ENCODE measurements around the gene LMAN1L.
"Not testable (repeated sequence)": the region's sequence is repeated elsewhere in the genome, so short reads cannot be mapped to it uniquely, and the experiment has no call there.

The LMAN1L gene

DNA sequence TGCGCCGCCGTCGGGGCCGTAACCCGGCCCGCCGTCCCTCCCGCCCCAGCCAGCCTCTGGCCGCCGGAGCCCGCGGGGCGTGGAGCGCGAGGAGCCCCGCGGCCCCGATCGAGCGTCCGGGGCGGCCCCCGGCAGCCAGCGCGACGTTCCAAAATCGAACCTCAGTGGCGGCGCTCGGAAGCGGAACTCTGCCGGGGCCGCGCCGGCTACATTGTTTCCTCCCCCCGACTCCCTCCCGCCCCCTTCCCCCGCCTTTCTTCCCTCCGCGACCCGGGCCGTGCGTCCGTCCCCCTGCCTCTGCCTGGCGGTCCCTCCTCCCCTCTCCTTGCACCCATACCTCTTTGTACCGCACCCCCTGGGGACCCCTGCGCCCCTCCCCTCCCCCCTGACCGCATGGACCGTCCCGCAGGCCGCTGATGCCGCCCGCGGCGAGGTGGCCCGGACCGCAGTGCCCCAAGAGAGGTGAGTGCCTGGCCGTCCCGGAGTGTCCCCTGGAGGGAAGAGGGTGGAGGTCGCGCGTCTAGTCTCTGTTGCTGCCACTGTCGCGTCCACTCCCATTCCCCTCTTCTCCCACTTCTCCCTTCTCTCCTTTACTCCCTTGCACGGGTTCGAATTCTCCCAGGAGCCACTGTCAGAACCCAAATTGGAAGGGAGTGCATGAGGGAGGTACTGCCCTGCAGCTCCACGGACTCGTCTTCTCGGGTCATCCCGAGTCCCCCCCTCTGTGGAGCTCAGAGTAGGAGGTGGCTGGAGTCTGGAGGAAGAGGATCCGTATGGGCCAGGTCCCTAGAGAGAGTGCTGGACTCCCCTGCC is 30.2 kb upstream of the LMAN1L start:
- peak; percentile 59 for DNase-seq

DNA sequence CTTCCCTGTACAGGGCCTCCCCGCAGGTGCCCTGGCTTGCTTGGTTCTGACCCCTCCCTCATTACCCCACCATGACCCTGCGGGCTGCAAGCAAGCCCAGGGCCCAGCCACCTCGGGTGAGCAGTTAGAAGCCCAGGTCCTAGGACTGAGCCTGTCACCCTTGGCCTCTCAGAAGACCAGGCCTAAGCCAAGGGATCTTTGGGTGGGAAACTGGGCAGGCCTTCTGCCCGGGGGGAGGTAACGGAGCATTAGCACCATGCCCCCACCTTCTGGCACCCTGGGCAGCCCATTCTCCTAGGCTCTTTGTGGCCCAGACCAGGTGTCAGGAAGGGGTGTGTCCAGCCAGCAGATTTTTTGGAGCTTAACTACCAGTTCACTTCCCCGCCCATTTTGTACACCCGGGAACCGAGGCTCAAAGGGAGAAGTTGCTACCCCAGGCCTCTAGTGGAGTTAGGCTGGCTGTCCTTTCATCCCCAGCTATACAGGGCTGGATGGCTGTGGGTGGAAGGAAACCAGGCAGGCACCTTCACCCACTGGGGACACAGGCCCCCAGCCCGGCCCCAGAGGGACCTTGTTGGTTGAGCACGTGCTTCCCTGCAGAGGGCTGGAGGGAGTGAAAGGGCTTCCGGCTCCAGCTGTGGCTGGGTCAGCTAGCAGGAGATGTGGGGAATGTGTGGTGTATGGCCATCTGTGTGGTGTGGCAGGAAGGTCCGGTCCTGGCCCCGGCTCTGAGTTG is 29.4 kb upstream of the LMAN1L start:
- DNase-seq = no peak

DNA sequence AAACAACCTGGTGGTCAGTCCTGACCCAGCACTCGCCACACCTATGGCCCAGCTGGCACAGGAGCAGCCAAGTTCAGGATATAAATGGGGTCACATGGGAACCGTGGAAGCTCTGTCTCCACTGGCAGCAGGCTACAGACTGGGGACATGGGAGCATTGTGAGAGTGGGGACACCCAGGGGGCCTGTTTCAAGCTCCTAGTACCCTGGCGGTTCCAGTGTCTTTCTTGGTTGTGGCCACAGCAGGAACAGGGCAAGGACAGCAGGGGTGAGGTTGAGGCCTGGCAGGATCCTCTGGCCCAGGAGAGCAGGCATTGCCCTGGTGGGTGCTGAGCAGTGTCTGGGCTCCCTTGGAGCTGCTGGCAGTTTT is 28.8 kb upstream of the LMAN1L start:
- no peak for DNase-seq

DNA sequence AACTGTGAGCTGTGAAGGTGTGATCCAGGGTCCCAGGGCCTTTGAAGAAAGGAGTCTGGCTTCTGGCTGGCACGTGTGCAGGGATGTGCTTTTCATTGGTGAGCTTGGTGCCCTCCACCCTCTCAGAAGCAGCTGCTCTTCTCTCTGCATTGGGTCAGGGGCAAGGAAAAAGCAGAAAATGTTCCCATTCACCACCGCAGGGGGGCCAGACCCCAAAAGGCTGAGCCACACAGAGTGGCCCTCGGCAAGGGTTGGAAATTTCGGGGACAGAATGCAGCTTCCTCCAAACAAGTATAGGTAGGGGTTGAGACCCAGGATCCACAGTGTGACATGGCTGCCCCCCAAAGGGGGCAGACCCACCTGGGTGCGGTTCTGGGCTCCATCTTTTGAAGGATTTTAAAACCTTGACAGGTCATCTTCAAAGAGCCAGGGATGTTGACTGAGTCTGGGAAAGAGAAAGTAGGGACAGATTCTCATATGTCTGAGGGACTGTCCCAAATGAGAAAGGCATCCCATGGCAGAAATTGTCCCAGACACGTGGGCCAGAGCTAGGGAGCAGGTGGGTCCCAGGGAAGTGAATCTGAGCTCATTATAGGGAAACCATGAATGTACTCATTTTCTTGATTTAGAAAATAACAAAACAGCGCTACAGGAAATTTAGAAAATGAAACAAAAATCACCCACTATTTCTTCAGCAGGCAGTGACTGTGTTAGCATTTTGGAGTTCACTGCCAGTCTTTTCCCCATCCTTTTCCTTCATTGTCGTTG is 28.0 kb upstream of the LMAN1L start:
- DNase-seq = no peak

DNA sequence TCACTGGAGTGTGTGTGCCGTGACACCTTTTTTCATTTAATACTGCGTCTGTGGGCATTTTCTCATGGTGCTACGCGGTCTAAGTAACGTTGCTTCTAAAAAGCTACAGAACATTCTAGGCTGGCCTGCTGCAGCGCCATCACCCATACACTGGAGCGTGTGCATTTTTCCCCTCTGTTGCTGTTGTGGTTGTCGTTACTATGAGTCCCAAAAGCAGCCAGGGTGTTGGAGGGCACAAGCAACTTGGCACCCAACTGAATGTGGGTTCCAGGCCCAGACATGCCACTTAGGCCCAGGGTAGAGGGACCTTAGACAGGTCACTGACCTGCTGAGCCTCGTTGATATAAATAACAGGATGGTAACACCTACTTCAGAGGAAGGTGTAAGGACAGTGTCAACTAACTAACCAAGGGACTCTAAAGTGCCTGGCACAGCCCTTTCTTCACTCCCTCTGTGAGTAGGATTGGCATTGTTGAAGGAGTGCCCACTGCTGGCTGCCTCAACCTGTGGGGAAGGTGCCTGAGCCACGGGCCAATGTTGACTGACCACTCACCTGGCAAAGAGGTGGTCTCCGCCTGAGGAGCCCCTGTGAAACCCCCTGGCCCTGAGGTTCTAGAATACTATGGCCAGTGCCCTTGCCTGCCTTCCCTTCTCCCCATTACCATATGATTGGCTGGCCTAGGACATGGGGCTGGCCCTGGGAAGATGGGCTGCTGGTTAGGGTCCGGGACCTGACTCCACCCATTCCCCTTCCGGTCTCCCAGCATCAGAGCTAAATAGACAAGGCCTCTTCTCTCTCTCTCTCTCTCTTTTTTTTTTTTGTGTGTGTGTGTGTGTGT is 27.2 kb upstream of the LMAN1L start:
- no peak for DNase-seq

DNA sequence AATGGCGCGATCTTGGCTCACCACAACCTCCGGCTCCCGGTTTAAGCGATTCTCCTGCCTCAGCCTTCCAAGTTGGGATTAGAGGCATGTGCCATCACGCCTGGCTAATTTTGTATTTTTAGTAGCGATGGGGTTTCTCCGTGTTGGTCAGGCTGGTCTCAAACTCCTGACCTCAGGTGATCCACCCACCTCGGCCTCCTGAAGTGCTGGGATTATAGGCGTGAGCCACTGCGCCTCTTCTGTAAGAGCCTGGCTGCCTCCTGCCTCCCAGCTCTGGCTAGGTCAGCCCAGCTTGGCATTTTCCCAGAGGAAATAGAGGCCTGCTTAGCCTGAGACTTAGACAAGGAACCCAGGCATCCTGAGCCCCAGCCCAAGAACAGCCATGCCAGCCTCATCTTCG is 26.6 kb upstream of the LMAN1L start:
- DNase-seq = not testable (repeated sequence)

DNA sequence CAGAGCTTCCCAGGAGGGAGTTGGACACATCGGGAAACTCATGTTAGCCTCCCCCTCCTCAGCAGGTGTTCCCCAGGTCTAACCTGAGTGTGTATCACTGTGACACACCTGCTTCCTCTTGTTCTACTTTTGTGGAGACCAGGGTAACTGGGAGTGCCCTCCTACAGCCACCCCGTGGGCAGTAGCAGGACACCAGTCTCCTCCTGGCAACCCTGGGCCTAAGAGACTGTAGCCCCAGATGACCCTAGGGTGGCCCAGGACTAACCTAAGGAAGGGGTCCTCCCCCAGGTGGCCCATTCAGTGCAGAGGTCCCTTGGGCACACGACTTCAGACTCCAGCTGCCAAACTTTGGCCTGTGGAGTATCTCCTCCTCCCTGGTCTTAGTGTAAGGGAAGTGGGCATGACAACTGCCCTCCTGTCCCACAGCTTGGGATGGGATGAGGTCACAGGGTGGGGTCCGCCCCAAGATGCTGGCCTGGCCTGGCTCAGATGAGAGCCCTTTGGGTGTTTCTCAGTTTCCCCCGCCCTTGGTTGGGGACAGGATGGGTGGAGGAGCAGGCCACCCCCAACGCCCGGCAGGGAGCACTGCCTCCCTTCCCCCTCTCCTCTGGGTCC is 26.0 kb upstream of the LMAN1L start:
- DNase-seq = no peak

DNA sequence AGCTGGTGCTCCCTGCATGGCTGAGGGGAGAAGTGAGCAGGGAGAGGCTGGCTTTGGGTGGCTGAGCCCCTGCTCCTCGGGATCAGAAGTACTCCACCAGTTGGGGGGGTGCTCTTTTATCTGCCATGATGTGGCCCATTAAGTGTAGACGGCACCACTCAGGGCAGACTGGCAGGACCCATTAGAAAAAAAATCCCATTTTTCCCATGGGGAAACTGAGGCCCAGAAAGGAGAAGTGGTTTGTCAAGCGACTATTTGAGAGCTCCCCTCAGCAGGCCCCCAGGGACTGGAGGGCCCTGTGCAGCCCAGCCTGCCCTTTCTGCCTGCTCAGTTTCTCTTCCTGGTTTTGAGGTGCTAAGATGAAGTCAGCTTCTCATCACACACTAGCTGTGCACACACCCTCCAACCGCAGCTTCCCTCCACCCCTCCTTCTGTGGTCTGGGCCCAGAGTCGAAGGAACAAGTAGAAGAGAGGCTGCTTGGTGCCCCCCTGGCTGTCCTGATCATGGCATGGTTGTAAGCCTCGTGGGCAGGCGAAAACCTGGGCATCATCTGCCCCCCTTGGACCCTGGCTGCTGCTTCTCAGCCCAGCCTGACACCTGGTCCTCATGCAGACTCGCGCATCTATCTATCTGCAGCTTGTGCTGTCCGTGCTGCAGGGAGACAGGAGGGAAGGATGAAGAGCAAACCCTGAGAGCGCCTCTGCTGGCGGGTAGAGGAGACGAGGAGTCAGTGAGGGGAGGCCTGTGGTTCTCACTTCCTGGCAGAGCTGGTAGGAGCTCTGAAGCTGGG is 25.2 kb upstream of the LMAN1L start:
- DNase-seq = peak; percentile 93

DNA sequence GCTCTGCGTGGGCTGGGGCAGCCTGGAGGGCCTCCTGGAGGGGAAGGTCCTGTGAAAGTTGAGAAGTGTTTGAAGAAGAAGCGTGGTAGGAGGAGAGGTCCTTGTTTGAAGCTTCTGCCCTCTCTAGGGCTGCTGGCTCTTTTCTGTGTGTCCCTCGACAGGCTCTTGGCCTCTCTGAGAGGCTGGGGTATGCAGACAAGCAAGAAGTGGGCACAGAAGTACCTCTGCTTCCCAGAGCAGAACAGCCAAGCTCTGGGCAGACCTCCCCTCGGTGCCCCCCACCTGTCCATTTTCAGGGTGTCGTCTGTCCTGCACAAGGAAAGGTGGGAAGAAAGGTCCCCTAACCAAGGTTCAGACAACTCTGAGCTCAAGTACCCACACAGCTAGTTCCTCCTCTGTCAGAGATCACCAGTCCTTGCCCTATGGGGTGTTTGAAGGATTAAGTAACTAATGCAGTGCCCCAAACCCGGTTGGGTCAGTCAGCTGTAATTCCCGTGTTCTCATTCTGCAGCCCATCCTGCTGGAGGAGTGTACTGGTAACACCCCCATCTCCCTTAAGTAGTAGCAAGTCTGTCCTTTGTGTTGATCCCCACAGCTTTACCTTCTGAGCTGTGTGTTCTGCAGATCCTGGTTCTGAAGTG is 24.5 kb upstream of the LMAN1L start:
- no peak for DNase-seq

DNA sequence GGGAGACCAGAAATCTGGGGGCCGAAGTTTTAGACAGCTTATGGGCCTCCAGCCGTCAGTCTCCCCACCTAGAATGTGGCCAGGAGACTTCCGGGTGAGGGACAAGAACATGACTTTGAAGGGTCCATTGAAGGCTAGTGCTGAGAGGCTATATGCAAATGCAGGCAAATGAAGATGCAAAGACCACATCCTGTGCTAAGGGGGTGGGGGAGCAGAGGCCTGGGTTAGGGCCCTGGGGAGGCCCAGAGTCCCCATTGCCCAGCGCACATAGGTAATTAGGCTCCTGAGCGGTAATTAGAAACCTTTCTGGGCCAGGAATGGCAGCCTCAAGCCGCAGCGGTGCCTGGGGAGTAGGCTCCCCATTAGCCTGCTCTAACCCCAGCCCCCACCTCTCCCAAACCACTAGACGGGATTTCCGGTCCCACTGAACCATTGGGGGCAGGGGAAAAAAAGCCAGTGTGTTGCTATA is 23.9 kb upstream of the LMAN1L start:
- no peak for DNase-seq

DNA sequence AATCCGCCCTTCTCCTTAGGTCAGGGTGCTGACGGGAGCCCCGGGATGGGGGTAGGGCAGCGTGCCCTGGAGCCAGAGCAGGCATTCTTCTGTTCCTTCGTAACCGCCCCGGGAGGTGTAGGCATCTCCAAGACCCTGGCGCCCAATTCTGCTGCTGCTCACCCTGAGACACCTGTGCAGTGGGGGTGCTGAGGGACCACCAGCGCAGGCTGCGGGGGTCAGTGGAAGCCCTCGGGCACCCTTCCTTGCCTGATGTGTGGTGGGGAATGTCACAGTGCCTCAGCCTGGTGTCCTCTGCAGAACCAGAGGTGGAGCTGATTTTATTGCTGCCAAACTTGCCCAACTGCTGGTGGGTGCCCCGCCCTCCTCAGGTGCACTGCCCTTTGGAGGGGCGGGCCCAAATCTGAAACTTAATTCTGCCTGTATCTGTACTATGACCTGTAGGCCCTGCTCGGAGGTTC is 23.4 kb upstream of the LMAN1L start:
- no peak for DNase-seq

DNA sequence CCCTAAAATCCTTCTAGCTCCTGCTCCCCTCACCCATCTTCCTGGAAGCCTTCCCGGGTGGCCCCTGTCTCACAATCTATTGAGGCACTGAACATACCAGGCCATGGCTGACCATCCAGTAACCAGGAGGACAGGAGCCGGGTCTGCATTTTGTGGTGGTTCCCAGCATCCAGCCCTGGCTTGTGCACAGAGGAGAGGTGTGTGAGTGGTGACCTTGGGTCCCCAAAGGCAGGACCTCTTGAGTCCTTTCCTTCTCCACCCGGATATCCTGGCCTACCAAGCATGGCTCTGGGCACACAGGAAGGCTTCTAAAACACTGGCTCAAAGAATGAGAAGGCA is 22.9 kb upstream of the LMAN1L start:
- no peak for DNase-seq

DNA sequence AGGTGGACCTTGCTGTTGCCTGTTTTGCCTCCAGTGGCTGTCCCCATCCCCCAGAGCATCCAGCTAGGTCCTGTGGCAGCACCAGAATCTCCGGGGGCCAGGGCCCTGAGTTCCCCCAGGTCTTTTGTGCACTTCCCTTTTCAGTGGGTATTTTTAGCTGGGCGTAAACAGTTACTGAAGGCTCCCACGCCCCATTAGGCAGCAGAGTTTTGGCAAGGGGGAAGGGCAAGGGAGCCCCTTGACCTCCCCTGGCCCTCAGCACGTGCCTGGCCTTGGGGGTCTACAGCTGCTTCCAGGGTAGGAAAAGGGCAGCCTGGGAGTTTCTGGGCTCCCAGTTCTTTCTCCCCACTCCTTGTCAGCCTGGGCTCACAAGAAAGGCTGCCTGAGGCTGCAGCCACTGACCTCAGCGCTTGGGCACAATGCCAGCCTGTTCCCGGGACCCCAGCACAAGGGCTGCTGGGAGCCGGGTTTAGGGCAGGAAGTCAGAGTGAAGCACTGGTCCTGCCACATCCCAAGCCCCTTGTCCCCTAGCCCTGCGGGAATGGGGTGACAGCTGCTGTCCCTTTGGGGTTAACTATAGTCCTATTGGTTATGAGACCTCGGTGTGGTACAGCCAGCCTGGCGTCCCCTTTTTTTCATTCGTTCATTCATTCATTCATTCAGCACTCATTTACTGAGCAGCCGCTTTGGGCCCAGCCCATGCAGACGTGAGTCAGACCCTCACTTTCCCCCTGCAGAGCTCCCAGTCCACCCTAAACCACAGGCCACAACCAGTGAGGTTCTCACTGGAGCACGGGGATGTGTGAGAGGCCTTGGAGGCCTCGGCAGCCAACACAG is 22.3 kb upstream of the LMAN1L start:
- peak; percentile 58 for DNase-seq

DNA sequence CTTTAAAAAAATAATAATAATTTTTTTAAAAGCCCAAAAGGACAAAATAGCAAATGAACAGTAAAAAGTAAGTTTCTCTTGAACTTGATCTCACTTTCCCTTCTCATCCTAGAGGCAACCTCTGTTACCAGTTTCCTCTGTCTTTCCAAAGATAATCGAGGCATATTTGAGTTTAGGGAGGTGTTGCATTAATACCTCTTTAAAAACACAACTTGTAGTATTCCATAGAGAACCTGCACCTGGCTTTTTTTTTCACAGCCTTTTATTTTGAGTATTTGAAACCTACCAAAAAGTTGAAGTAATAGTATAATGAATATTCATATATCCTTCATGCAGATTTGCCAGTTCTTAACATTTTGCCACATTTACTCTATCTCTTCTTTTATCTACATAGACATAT is 21.6 kb upstream of the LMAN1L start:
- no peak for DNase-seq

DNA sequence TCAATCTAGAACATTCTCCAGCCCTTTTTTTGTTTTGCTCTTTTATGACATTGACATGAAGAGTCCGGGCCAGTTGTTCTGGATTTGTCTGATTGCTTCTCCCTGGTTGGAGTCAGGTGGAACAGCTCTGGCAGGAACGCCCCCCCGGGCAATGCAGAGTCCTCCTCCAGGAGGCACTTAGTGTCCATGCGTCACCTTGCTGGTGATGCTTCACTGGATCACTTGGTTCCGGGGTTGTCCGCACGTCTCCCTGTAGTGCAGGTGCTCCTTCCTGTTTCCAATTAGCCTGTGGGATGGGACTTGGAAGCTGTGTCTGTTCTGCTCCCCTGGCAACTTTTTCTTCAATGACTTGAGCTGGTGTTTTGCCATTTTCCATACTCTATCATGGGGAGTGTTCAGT is 21.0 kb upstream of the LMAN1L start:
- DNase-seq = no peak

DNA sequence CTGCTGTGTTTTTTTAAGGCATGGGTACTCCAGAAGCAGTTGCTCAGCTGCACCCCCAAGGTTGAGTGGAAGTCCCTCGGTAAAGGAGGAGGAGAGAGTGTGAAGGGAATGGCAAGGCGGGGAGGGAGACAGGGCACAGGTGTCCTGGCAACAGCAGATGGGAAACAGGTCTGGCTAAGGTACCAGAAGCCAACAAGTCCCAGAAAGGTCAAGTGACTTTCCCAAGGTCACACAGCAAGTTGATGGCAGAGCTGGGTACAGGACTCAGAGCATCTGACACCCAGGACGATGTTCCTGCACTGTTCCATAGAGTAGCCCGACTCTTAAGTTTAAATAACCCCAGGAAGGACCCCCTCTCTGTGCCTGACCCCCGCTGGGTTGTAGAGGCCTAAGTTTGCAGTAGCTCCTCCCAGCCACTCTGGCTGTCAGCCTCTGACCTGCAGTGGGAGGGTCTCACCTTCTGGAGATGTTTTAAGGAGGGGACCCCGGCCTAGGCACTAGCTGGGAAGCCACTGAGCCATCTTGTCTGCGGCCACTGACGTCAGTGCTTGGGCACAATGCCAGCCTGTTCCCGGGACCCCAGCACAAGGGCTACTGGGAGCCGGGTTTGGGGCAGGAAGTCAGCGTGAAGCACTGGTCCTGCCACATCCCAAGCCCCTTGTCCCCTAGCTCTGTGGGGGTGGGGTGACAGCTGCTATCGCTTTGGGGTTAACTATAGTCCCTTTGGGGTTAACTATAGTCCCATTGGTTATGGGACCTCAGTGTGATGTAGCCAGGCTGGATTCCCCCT is 20.2 kb upstream of the LMAN1L start:
- no peak for DNase-seq

DNA sequence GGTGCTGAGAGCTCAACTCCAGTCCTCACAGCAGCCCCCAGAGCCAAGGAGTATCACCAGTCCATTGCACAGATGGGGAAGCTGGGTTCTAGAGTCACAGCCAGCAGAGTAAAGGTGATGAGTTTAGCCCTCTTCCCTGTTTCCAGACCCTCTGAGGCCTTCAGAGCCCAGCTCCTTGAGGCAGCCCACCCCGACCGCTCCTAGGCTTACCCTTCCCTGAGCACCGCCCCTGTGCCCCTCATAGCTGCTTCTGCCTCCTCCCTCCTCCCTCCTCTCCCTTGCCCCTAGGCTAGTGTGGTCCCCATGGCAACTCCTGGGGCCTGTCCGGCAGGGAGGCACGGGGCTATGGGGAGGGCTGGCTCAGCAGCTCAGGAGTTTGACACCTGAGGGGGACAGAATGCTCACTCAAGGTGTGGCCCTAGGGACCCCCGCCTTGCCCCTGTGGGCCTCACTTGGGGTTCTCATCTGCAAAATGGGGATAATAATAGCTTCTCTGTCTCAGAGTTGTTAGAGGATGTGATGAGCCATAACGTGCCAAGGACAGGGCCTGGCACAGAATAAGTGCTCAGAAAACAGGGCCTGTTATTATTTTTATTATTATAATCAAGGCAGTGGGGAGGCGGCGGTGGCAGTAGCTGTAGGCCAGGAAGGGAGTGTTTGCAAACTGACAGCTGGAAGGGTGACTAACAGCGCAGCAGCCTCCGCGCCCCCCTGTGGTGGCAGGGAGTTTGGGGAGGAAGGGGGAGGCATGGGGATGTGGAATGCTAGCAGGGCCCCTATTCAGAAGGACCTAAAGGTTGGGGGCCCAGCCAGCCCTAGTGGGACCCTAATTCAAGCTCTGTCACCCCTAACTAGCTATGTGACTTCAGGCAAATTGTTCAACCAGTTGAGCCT is 19.3 kb upstream of the LMAN1L start:
- peak; percentile 69 for DNase-seq

Measured in stimulated activated CD4-positive, alpha-beta T cell treated with anti-CD3 and anti-CD28 coated beads, Interleukin-4, amount 100 ng/mL, for 24 hours (primary cell).